DMS153 treated with DMSO at 0.1 percent for 48 hours (cell line): ENCODE results near the gene NUP133.

Source experiments
- DNase-seq: peaks from one replicate; lab custom pipeline; 2025; ENCODE audit not compliant: unreplicated experiment; lab: John Stamatoyannopoulos, UW

NUP133 gene

GRCh38 chr1:229452956-229453801 lies 55.0 kb downstream of the NUP133 start:
- no peak for DNase-seq

- DNase-seq: no peak
Observed at GRCh38 chr1:229448845-229449244, 59.3 kb downstream of the NUP133 start.

DNA sequence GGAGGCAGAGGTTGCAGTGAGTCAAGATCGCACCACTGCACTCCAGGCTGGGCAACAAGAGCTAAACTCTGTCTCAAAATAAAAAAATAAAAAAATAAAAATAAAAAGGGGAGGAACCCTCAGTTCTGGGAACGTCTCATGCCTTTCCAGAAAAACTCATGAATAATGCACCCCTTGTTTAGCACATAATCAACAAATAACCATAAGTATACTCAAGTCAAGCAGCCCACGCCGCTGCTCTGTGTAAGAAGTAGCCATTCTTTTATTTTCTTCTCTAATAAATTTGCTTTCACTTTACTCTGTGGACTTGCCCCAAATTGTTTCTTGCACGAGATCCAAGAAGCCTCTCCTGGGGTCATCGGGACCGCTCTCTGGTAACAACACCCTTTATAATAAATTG lies 59.8 kb downstream of the NUP133 start:
- DNase-seq: no peak

DNA sequence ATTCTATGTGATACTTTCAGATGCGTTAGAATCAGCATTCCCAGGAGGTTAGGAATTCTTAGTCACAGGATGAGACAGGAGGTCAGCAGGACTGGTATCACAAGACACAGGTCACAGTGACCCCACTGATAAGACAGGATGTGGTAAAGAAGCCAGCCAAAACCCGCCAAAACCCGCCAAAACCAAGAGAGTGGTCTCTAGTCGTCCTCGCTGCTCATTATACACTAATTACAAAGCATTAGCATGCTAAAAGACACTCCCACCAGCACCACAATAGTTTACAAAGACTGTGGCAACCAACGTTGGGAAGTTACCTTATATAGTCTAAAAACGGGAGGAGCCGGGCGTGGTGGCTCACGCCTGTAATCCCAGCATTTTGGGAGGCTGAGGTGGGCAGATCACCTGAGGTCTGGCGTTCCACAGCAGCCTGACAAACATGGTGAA lies 60.3 kb downstream of the NUP133 start:
- DNase-seq: no peak

GRCh38 chr1:229445828-229446227 lies 62.3 kb downstream of the NUP133 start:
- no peak for DNase-seq

DNA sequence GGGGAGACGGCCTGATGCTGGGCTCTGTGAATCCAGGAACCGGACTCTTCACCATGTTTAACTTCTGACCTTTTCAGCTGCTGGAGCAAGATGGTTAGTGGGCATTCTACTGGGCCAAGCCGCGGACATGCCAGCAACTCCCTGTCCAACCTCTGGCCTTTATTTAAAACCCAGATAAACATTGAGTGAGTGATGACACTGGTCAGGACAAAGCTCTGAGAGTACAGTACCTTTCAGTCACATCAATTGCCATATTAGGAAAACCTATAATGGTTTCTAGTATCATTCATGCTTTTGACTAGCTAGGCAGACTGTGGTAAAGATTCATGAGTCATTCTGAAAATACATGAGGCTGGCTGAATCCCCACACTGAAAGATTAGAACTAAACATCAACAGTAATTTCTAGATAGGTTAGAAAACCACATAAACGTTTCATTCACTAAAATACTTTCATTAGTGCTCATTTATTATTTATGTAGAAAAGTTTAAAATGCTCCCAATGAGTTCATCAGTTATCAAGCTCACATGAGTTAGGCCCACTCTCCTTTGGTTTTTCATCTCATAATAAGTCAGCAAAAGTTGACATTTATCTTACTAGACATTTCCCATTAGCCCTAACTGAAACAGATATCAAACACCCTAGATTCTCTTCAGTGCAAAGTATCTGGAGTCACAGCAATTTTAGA lies 67.1 kb downstream of the NUP133 start:
- DNase-seq: no peak

DNA sequence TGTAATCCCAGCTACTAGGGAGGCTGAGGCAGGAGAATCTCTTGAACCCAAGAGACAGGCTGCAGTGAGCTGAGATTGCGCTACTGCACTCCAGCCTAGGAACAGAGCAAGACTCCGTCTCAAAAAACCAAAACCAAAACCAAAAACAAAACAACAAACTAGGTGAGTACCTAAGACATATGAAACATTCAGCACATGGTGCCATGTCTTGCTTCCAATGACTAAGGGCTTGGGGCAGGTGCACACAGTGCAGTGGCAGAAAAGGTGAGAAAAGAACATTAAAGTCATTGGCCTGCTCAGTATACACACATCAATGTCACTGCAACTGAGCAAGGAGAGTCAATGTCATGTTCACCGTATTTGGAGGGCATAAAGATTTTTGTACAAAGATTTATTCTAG lies 70.1 kb downstream of the NUP133 start:
- no peak for DNase-seq

GRCh38 chr1:229437443-229437842 lies 70.7 kb downstream of the NUP133 start:
- DNase-seq: no peak

DNA sequence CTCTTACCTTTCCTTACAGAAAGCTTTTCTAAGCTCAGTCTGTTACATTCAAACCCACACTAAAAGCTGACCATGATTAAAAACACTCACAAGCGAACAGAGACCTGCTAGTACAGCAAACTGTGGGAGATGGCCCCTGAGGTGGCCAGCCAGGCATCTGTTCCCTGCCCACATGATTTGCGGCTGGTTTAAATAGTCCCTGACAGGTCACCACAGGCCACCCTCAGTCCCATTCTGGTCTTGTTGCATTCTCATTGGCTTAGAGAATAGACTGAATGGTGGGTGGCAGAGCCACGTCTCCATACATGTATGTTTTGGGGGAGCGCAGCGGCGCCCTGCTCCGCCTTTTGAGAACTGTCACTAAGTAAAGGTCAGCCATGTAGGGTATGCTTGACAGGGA lies 71.9 kb downstream of the NUP133 start:
- DNase-seq: no peak

- no peak for DNase-seq
Observed at GRCh38 chr1:229434641-229435051, 73.5 kb downstream of the NUP133 start.

DNA sequence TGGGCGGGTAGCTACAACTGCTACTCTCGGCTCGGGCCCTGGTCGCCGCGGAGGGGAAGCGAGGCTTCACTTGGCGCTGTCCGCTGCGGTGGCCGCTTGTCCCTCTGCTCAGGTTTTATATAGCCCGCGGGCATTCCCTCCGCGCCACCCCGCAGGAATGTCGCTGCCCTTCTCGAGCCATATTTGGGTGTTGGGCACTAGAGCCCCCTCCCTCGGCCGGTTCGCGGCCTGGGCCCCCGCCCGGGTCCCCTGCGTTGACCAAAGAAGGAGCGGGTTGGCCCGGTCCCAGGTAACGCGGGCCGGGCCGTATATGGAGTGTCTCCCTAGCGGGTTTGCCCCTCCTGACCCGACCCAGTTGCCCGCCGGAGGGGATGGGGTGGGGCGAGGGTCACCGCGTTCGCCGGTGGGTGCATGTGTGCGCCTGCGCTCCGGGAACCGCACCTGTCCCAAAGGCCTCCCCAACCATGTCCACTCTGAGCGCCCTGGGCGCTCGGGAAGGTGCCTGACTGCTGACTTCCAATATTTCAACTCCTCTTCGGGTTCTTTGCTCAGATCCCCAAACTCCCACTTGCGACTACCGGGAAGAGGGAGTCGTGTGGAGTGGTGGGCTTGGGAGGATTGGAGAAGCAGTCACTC lies 74.0 kb downstream of the NUP133 start, which contains the start of gene ACTA1:
Gene ACTA1, minus strand, starts transcription at position 90 of the 636 bp plus-strand sequence. CDS start 979 bp downstream, outside the sequence.
- no peak for DNase-seq

GRCh38 chr1:229433364-229434004 lies 74.7 kb downstream of the NUP133 start:
- no peak for DNase-seq

- DNase-seq: no peak
Observed at GRCh38 chr1:229432905-229433304, 75.2 kb downstream of the NUP133 start.

- DNase-seq: no peak
Observed at GRCh38 chr1:229432116-229432461, 76.1 kb downstream of the NUP133 start.

DNA sequence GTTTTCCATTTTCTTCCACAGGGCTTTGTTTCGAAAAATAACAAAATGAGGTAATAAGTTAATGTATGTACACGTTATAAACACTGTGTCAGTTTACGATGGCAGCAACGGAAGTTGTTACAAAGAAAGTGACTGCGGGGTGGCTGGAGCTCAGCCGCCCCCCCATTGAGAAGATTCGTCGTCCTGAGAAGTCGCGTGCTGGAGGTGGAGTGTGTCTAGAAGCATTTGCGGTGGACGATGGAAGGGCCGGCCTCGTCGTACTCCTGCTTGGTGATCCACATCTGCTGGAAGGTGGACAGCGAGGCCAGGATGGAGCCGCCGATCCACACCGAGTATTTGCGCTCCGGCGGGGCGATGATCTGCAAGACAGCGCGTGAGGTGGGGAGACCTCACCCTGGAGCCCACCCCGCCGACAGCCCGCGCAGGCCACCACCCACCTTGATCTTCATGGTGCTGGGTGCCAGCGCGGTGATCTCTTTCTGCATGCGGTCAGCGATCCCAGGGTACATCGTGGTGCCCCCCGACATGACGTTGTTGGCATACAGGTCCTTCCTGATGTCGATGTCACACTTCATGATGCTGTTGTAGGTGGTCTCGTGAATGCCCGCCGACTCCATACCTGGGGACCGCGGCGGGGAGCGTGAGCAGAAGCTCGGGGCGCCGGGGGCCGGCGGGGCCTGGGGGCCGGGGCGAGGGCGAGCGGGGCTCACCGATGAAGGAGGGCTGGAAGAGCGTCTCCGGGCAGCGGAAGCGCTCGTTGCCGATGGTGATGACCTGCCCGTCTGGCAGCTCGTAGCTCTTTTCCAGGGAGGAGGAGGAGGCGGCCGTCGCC lies 76.6 kb downstream of the NUP133 start:
- DNase-seq: no peak

- no peak for DNase-seq
Observed at GRCh38 chr1:229430761-229431283, 77.3 kb downstream of the NUP133 start.

GRCh38 chr1:229428256-229428655 lies 79.9 kb downstream of the NUP133 start:
- no peak for DNase-seq

DNA sequence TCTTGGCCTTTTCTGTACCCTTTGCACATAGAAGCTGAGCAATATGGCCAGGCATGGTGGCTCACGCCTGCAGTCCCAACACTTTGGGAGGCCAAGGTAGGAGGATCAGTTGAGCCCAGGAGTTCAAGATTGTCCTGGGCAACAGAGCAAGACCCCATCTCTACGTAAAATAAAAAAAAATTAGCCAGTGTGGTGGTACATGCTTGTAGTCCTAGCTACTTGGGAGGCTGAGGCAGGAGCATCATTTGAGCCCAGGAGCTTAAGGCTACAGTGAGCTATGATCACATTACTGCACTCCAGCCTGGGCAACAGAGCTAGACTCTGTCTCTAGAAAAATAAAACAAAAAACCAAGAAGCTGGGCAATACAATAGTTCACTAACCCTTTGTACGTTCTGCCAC lies 80.6 kb downstream of the NUP133 start:
- no peak for DNase-seq

- no peak for DNase-seq
Observed at GRCh38 chr1:229425564-229426159, 82.5 kb downstream of the NUP133 start.

DNA sequence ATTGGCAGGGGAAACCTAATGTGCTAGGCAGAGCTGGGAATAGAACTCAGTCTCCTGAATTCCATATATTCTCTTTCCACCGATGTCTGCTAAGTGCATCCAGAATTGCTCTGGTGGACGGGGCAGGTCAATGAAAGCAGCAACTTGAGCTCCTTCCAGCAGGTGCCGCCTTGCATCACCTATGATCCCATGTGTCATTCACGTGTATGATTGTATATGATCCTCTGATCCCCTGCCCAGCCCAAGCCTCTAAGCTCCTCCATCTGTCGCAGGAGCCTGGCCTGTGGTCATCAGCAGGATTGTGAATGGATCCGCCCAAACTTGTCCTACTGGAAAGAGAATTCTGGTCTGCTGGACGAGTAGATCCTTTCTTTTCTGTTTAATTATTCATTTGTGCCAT lies 87.4 kb downstream of the NUP133 start:
- no peak for DNase-seq
